ENCODE measurements around the gene TIAM1. TPM values are rescaled to one million over a fixed set of nuclear protein-coding genes. Genes with fewer than 3 reads are reported as not detected.

Gene TIAM1
- total RNA-seq, 1 donor from 2014 or later, result 16.7 TPM

DNA sequence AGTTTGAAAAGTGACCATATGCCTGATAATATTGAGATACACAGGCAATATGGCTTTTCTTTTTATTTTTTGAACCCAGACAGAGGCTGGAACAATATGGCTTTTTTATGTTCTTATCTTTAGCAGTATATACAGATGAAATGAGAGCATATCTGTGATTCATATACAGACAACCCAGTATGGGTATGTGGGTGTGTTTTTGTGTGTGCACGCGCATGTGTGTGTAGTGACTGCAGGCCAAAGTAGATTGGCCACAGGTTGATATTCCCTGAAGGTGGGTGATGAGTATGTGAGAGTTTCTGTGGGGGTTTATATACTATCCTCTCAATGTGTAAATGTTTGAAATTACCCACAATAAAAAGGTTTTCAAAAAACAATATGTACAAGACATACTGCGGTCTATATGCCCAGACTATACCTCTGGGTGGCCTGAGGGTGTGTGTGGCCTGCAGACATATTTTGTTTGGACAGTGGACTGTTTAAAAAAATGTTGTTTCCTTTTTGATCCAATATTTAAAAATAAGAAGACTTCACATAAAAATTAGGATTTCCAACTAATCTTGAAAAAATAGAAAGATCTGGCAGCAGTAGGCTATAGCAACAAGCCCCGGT, 26.3 kb upstream of the TIAM1 start:
- Mint-ChIP-seq H3K9me3 (ENCODE audit: unreplicated experiment) (no peaks in the 10 kb centered on the region), H3K4me1 (ENCODE audit: unreplicated experiment) (peaks cover 15% of the 10 kb centered on the region), H3K36me3 (ENCODE audit: unreplicated experiment) (no peaks in the 10 kb centered on the region), H3K4me3 (ENCODE audit: unreplicated experiment) (no peak overlapping the region), H3K27me3 (ENCODE audit: unreplicated experiment) (no peaks in the 10 kb centered on the region), H3K27ac (ENCODE audit: unreplicated experiment) (peak overlapping the region; percentile 66)
- DNase-seq (ENCODE audit: extremely low spot score, unreplicated experiment), result no peak
- TF ChIP-seq, protein P1, sequence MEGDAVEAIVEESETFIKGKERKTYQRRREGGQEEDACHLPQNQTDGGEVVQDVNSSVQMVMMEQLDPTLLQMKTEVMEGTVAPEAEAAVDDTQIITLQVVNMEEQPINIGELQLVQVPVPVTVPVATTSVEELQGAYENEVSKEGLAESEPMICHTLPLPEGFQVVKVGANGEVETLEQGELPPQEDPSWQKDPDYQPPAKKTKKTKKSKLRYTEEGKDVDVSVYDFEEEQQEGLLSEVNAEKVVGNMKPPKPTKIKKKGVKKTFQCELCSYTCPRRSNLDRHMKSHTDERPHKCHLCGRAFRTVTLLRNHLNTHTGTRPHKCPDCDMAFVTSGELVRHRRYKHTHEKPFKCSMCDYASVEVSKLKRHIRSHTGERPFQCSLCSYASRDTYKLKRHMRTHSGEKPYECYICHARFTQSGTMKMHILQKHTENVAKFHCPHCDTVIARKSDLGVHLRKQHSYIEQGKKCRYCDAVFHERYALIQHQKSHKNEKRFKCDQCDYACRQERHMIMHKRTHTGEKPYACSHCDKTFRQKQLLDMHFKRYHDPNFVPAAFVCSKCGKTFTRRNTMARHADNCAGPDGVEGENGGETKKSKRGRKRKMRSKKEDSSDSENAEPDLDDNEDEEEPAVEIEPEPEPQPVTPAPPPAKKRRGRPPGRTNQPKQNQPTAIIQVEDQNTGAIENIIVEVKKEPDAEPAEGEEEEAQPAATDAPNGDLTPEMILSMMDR (IDR thresholded peaks at IDR 0.05), result no peak

DNA sequence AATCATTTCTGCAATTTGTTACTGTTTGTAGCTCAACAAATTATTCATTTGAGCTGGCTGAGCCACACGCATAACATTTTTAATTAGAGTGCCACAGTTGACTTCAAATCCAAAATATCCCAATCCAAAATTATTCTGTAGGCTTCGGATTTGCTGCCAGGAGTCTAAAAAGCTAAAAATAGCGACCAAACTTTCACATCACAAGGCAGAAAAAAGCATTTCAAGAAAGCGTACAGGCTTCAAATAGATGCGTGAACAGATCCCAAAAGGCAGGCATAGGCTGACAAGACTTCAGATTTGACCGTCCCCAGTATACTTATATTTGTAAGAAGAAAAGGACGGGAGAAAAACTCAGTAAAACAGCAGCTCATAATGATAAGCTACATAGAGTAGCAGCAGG, 24.3 kb upstream of the TIAM1 start:
- Mint-ChIP-seq H3K27me3 (ENCODE audit: unreplicated experiment) (no peaks in the 10 kb centered on the region), H3K27ac (ENCODE audit: unreplicated experiment) (no peak overlapping the region), H3K4me1 (ENCODE audit: unreplicated experiment) (peaks cover 27% of the 10 kb centered on the region), H3K36me3 (ENCODE audit: unreplicated experiment) (no peaks in the 10 kb centered on the region), H3K9me3 (ENCODE audit: unreplicated experiment) (no peaks in the 10 kb centered on the region), H3K4me3 (ENCODE audit: unreplicated experiment) (no peak overlapping the region)
- DNase-seq (ENCODE audit: extremely low spot score, unreplicated experiment), result no peak
- TF ChIP-seq, protein P1 (IDR thresholded peaks at IDR 0.05), result no peak

DNA sequence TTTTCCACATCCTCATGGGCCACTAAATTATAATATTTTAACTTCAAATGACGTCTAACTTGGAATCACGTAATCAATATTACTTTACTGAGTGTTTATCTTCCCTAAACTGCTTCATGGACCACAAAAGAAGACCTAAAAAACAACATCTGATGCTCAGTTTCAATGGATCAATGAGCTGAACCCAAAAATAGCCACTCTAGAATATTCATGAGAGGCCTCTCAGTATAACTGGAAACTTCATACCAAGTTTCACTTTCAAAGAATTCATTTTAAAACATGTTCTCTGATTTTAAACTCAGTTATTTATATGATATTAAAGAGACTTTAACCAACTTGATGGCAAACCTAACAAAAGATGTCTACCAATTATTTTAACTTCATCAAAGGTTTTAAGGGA, 23.7 kb upstream of the TIAM1 start:
- Mint-ChIP-seq H3K4me1 (ENCODE audit: unreplicated experiment) (peaks cover 30% of the 10 kb centered on the region), H3K4me3 (ENCODE audit: unreplicated experiment) (no peak overlapping the region), H3K27ac (ENCODE audit: unreplicated experiment) (no peak overlapping the region), H3K36me3 (ENCODE audit: unreplicated experiment) (no peaks in the 10 kb centered on the region), H3K9me3 (ENCODE audit: unreplicated experiment) (no peaks in the 10 kb centered on the region), H3K27me3 (ENCODE audit: unreplicated experiment) (no peaks in the 10 kb centered on the region)
- TF ChIP-seq, protein P1 (IDR thresholded peaks at IDR 0.05), result no peak
- DNase-seq (ENCODE audit: extremely low spot score, unreplicated experiment), result no peak

DNA sequence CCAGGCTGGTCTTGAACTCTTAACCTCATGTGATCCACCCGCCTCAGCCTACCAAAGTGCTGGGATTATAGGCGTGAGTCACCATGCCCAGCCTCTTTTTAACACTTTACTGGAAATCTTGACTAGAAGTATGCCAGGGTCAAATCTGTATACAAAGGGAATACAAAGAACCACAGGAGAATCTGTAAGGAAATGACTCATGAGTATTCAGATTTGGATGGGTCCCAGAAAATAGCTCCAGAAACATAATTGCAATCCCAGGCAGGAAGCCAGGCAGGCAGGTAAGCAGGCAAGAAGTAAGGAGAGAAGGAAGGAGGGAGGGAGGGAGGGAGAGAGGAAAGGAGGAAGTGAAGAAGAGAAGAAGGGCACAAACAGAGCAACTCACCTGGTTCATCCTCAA, 22.8 kb upstream of the TIAM1 start:
- no peaks in the 10 kb centered on the region for H3K36me3 Mint-ChIP-seq (ENCODE audit: unreplicated experiment)
- H3K4me1 Mint-ChIP-seq (ENCODE audit: unreplicated experiment), result peaks cover 30% of the 10 kb centered on the region
- no peak for DNase-seq (ENCODE audit: extremely low spot score, unreplicated experiment)
- TF ChIP-seq, protein P1 (IDR thresholded peaks at IDR 0.05), result no peak
- H3K4me3 Mint-ChIP-seq (ENCODE audit: unreplicated experiment), result no peak overlapping the region
- no peak overlapping the region for H3K27ac Mint-ChIP-seq (ENCODE audit: unreplicated experiment)
- H3K27me3 Mint-ChIP-seq (ENCODE audit: unreplicated experiment), result no peaks in the 10 kb centered on the region
- H3K9me3 Mint-ChIP-seq (ENCODE audit: unreplicated experiment), result no peaks in the 10 kb centered on the region

DNA sequence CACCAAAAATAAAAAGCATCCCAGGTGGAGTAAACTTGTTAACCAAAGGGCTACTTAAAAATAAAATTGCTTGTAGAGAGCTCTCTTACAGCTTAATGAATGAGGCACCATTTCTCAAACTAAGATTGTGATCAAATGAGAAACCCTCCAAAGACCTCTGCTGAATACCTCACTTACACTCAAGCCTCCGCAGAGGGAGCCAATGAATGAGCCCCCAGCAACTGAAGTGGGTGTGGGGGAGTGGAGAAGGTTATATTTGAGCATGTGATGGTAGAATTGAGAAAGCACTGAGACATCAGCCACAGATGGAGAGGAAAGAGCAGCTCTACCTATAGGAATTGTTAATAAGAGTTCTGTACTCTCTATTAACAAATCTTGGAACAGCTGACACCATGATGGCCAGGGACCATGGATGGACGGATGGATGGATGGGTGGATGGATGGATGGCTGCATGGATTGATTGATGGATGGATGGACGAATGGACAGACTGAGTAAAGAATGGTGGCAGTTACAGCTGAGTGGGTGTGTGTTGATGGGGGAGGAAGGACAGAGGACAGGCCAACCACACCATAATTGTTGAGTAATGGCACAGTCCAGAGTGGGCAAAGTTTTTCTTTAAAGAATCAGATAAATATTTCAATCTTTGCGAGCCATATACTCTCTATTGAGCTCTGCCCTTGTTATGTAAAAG, 20.3 kb upstream of the TIAM1 start:
- Mint-ChIP-seq H3K4me1 (ENCODE audit: unreplicated experiment) (peaks cover 19% of the 10 kb centered on the region), H3K4me3 (ENCODE audit: unreplicated experiment) (no peak overlapping the region), H3K27ac (ENCODE audit: unreplicated experiment) (no peak overlapping the region), H3K9me3 (ENCODE audit: unreplicated experiment) (no peaks in the 10 kb centered on the region), H3K36me3 (ENCODE audit: unreplicated experiment) (no peaks in the 10 kb centered on the region), H3K27me3 (ENCODE audit: unreplicated experiment) (no peaks in the 10 kb centered on the region)
- TF ChIP-seq, protein P1 (IDR thresholded peaks at IDR 0.05), result no peak
- DNase-seq (ENCODE audit: extremely low spot score, unreplicated experiment), result no peak
